GM18858 (cell line): Measurements from ENCODE around the gene DHRSX.
"Not testable (repeated sequence)": the region's sequence is repeated elsewhere in the genome, so short reads cannot be mapped to it uniquely, and the experiment has no call there.

Source experiments
- ATAC-seq: cut with Tn5 transposase; IDR thresholded peaks from one replicate; pipeline ENCODE4 v1.9.1; 2021; ENCODE audit not compliant: unreplicated experiment

The DHRSX gene

DNA sequence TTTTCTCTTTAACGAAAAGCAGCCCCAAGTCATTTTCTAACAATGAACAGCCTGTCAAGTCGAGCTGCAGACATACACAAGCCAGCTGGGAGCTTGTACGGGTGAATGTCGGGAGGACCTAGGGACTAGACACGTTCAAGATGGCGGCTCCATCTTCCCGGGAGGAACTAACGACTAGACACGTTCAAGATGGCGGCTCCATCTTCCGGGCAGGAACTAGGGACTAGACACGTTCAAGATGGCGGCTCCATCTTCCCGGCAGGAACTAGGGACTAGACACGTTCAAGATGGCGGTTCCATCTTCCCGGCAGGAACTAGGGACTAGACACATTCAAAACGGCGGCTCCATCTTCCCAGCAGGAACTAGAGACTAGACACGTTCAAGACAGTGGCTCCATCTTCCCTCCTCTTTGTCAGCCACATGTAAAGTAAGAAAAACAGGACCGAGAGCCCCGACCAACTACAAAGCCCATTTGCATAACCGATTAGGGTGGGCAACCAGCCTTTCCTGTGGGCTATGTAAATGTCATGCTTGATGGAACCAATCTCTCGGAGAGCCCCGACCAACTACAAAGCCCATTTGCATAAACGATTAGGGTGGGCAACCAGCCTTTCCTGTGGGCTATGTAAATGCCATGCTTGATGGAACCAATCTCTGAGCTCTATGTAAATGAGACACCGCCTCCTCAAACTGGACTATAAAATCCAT is 175.5 kb downstream of the DHRSX start:
- no peak for ATAC-seq

DNA sequence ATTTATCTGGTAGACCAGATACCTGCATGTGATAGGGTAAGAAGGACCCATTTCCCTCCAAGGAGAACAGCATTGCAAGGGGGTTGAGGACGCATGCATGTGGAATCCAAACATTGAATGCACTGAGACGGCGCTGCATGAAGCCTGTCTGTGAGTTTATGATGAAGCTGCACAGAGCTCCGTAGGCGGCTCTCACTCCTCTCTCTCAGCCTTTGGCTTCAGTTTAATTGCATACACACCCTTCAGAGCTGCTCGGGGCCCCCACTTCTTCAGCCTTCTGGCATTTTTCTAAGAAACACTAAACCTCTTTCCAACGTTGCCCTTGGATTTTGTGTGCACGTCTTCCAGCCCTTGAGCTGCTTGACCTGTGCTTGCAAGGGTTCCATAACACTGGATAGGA is 176.6 kb downstream of the DHRSX start:
- ATAC-seq = no peak

DNA sequence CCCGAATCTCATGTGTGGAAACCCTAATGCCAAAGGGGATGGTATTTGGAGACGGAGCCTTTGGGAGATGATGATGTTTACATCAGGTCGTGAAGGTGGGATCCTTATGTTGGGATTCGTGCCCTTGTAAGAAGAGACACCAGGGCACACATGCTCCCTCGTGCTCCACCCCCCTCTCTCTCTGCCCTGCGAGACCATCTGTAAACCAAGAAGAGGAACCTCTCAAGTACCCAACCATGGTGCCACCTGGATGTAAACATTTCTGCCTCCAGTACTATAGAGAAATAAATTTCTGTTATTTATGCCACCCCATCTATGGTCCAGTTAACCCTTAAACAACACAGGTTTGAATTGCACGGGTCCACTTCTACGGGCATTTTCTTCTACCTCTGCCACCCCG is 179.4 kb downstream of the DHRSX start:
- ATAC-seq = no peak

DNA sequence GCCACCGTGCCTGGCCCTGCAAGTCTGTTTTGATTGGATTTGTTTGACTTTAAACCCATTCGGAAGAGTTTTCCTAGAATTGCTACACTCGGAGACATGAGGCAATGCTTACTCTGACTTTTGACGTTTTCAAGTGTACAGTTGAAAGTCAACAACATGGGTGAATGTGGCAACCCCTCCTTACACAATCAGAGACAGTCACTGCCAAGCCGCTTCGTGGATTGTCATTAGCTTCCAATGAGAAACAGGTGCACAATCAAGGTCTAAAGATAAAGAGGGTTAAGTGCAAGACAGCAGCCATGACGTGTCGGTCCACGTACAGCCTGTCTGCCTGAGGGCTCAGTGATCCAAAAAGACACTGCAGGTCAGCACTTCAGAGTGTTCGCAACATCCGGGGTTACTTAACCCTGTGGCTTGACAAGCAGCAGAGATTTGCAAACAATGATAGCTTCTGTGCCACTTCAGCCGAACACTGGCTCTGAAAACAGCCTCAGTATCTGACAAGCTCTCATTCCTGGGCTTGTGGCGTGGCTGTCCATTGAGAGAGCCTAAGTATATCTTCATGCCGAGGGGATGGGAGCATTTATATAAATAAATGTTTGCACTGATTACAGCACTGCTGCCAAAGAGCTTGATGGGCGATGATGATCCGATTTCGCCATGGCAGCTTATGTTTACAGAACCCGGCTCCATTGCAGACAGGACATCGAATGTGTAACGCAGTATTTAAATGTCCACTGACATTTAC is 180.0 kb downstream of the DHRSX start:
- no peak for ATAC-seq

GRCh38 chrX:2320089-2320488 is 180.7 kb downstream of the DHRSX start:
- ATAC-seq = no peak

DNA sequence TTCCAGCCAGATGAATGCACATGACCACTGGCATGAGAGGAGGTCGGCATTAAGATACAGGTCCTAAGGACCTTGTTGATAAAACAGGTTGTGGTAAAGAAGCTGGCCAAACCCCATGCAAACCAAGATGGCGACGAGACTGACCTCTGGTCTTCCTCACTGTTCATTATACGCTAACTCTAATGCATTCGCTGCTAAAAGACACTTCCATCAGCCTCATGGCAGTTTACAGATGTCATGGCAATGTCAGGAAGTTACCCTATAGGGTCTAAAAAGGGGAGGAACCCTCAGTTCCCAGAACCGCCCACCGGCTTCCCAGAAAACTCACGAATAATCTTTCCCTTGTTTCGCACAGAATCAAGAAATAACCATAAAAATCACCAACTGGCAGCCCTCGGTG is 182.4 kb downstream of the DHRSX start:
- ATAC-seq = no peak

GRCh38 chrX:2317527-2318055 is 183.2 kb downstream of the DHRSX start:
- no peak for ATAC-seq

DNA sequence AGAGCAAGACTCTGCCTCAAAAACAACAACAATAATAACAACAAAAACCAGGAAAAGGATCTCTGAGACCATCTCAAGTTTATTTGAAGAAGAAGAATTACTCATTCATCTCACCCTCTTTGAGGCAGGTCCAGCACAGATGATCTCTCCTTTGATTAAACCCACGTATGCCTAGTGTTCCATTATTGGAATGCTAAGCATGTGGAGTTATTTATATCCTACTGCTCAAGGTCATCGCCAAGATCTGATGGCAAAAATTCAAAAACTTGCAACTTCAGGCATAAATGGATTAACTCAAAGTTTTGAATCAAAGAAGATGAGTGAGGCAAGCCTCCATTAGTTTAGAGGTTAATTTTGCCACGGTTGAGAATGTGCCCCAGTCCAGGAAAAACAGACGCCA is 184.2 kb downstream of the DHRSX start:
- ATAC-seq = no peak

DNA sequence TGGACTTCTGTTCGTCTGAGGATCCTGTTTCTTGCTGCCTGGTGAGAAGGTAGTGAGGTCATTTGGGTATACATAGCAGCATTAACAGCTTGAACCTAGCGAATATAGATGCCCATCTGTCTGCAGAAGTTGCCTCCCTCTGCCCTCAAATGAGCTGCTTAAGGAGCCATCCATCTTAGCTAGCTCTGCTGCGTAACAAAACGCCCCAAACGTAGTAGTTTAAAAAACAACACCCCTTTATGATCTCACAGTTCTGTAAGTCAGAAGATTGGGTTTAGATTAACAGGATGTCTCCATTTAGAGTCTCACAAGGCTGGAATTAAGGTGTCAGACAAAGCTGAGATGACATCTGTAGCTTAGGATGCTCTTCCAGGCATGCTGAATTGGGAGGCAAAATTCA is 185.3 kb downstream of the DHRSX start:
- ATAC-seq = no peak

DNA sequence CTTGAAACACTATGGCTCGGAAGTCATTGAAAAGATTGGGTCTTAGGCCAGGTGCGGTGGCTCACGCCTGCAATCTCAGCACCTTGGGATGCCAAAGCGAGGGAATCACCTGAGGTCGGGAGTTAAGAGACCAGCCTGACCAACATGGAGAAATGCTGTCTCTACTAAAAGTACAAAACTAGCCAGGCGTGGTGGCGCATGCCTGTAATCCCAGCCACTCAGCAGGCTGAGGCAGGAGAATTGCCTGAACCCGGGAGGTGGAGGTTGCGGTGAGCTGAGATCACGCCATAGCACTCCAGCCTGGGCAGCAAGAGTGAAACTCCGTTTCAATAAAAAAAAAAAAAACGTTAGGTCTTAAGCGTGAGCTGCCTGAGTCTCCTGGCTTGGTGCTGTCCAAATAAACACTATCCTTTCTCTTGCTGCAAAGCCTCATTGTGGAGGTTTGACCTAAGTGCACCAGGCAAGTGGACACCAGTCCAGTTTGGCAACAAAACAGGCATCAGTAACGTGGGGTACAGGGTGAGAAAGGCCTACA is 185.9 kb downstream of the DHRSX start:
- no peak for ATAC-seq

DNA sequence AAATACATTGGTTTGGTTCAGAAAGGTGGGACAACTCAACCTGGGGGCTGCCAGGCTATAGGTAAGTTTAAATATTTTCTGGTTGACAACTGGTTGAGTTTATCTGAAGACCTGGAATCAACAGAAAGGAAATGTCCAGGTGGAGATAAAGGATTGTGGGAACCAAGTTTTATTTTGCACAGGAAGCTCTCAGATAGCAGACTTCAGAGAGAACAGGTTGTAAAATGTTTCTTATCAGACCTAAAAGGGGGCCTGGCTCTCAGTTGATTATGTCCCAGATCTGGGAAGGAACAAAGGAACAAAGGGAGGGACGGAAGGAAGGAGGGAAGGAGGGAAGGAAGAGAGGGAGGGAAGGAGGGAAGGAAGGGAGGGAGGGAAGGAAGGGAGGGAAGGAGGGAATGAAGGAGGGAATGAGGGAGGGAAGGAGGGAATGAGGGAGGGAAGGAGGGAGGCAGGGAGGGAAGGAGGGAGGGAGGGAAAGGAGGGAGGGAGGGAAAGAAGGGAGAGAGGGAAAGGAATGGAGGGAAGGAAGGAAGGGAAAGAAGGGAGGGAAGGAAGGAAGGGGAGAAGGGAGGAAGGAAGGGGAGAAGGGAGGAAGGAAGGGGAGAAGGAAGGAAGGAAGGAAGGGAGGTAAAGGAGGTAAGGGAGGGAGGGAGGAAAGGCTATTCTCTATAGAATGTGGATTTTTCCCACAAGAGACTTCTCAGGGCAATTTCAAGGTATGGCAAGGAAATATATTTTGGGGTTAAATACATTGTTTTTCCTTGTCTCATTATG is 186.7 kb downstream of the DHRSX start:
- ATAC-seq = no peak

- ATAC-seq = not testable (repeated sequence)
Measured at GRCh38 chrX:2312061-2312591, 188.7 kb downstream of the DHRSX start.

- no peak for ATAC-seq
Measured at GRCh38 chrX:2311501-2311900, 189.3 kb downstream of the DHRSX start.

DNA sequence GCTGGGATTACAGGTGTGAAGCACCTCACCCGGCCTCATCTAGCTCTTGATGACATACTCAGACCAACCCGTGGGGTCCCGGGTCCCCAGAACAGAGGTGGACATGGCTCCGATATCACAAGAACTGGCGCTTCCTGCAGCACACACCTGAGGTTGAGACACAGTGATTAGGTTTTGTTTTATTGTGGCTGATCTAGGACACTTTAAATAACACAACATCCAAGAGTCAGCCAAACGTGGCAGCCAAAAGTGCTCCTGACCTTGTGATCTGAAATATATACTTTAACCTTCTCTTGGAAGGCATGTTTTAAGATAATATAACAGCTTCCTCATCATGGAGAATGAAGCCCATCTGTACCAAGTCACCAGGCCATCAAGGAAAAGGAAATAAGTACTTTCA is 198.9 kb downstream of the DHRSX start:
- no peak for ATAC-seq

DNA sequence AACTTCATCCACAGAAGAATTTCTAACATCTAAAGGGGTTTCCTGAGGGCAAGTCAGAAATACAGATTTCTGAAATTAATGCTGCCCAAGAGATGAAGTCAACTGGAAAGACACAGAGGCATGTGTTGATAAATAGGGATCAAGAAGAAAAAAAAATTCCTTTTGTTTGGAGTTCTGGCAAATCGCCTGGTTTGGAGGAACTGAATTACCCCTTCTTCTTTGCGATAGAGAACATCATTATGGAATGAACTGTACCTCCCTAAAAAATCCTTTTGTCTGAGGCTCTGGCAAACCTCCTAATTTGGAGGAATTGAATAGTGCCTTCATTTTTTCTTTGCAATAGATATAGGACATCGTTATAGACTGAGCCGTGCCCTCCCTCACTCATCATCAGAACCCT is 200.9 kb downstream of the DHRSX start:
- no peak for ATAC-seq

GRCh38 chrX:2286731-2287130 is 214.0 kb downstream of the DHRSX start:
- ATAC-seq = no peak

DNA sequence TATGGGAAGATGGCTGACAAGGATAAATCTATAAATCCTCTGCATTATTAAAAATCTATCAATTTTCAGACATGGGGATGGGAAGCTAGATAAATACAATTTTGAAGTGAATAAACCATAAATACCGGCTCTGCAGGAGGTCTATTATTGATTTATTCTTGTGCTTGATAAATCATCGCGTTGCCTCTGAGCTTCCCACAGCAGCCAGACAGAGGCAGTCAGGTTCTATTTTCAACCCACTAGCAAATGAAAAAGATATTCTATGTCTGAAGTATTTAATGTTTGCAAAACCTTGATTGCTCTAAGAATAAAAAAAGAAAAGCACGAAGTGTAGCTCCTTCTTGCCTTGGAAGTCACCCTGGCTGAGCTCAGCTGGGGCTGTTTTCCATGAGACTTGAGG is 216.2 kb downstream of the DHRSX start:
- ATAC-seq = no peak

GRCh38 chrX:2284133-2284532 is 216.6 kb downstream of the DHRSX start:
- ATAC-seq = no peak

DNA sequence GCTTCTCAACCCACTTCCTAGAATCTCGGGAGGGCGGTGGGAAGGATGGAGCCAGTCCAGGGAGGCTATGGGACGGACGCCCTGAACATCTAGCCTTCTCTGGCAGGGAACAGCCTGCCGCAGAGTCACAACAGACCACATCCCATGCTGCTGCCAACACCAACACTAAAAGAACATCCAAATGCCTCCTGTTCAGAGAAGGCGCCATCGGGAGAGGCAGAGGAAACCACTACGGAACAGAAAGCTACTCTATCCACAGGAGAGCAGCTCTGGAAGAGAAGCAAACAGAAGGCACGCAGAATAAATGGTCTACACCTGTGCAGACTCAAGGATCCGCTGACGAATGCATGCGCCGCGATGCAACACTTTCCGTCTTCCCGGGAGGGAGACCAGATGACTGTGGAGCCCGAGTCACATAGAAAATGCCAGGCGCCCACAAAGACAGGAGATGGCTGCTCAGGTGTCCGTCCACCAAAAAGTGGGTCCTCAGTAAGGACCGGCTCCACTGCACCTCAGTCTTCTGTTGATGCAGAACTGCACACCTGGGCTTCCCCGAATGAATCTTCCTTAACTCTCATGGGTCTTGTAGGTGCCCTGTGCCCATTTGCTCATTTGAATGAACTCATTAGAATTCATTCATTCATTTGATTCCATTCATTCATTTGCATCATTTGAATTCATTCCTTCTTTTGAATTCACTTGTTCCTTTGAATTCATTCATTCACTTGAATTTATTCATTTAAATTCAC is 217.5 kb downstream of the DHRSX start:
- no peak for ATAC-seq

DNA sequence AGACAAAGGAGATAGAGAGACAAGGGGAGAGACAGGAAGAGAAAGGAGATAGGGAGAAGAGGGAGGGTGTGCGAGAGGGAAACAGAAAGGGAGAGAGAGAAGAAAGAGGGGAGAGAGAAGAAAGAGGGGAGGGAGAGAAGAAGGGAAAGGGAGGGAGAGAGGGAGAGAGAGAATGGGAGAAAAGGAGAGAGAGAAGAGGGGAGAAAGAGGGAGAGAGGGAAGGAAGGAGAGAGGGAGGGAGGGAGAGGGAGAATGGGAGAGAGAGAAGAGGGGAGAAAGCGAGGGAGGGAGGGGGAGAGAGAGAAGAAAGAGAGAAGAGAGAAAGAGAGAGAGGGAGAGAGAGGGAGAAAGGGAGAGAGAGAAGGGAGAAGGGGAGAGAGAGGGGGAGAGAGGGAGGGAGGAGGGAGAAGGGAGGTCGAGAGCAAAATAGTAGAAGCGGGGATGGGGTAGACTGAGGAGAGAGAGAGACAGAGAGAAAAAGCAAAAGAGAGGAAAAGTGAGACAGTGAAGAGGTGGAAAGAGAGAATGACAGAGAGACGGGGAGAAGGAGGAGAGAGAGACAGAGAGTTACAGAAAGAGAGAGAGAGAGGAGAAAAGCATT is 218.2 kb downstream of the DHRSX start:
- ATAC-seq = no peak
